ENCODE data around the gene SBNO1. TPM values are rescaled to one million over a fixed set of nuclear protein-coding genes. Genes with fewer than 3 reads are reported as not detected.
"Not testable (repeated sequence)": the region's sequence is repeated elsewhere in the genome, so short reads cannot be mapped to it uniquely, and the experiment has no call there.

The SBNO1 gene
- total RNA-seq, 1 donor from 2014 or later = 28.6 TPM

DNA sequence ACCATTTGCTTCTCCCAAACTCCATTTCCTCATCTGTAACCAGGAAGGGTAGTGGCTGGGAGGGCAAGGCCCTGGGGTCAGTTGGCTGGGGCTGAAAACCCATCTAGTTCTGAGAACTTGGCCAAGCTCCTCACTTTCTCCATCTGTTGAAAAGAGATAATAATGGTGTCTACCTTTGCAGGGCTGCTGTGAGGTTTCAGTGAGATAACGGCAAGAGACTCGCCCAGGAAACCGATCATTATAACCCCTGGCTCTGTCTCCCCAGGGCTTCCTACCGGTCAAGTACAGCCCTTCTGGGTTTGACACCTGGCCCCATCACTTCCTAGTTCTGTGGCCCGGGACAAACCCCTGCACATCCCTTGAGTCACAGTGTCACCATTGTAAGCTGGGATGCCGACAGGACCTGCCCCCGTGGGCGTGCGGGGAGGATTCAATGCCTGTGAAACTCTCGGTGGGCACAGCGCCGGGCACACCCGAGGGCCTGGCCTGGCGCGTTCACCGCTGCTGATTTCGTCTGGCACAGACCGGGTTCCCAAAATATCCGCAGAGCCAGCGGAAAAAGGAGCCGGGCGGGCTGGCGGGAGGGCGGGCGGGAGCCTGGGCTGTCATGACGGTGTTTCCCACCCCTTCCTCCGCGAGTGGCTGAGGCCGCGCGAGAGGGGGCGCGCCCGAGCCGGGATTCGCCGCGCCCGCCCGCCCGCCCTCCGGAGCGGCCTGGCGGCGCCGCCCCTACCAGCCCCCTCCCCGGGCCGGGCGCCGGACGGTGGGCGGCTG lies 23.7 kb upstream of the SBNO1 start:
- DNase-seq = peak; percentile 77

DNA sequence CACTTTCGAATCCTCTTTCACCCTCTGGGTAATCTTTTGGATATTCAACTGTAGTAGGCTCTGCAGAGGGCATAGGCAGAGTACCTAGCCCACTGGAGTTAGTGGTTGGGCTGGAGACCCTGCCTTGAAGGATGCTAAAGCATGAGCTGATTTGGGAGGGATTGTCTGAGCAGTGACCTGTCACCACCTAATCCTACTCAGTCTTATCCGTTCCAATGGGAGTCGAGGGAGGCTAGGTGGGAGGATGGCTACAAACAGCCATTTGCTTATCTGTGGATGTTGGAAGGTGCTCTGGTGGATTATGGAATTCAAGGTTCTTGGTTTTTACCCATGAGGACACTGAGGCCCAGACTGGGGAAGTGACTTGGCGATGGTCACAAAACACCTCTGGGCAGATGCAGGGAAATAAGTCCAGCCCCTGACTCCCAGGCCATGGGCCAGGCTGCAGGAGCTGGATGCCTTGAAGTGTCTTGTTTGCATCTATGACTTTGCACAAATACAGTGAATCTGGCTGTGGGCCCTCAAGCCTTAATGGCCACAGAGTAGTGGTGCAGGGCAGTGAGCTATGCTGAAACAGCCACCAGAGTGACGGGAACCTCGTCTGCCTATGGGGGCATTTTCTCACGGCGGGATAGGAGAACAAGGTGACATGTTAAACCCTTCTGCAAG lies 23.0 kb upstream of the SBNO1 start:
- peak; percentile 20 for DNase-seq

DNA sequence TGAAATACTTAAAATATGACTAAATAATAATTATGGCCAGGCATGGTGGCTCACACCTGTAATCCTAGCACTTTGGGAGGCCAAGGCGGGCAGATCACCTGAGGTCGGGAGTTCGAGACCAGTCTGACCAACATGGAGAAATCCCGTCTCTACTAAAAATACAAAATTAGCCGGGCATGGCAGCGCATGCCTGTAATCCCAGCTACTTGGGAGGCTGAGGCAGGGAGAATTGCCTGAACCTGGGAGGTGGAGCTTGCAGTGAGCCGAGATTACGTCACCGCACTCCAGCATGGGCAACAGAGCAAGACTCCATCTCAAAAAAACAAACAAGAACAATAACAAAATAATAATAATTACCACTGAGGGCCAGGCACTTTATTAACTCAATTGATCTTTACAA lies 20.9 kb upstream of the SBNO1 start:
- not testable (repeated sequence) for DNase-seq

DNA sequence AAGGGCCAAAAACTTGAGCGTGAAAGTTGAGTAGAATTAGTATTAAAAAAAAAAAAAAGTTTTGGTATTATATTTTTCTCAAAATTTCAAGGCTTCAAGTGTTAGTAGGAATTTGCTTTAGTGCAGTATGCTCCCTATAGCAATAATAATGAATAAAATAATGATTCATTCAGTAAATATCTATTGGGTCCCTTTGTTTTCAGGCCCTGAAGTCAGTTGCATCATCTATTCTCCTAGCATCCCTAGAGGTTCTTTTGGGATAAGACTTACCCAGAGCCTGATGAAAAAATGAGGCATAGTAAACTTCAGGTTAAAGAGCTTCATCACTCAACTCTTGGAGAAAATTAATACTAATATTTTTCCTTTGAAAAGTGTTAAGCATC lies 20.3 kb upstream of the SBNO1 start:
- DNase-seq = peak; percentile 23

GRCh38 chr12:123384318-123384993 lies 19.8 kb upstream of the SBNO1 start:
- peak; percentile 33 for DNase-seq

DNA sequence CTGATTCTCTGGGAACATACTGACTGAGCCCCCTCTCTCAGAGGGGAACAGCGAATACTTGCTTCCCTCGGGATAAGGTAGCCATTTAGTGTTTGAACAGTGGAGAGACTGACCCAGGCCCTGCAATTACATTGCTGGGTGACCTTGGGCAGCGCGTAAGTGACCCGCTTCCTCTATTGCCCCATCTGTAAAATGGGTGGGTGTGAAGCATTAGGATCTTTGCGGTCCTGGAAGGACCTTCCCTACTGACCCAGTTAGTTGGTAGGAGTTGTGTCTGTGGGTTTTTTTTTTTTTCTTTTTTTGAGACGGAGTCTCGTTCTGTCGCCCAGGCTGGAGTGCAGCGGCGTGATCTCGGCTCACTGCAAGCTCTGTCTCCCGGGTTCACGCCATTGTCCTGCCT lies 18.0 kb upstream of the SBNO1 start:
- no peak for DNase-seq

GRCh38 chr12:123379391-123379790 lies 14.7 kb upstream of the SBNO1 start:
- DNase-seq = no peak

GRCh38 chr12:123372415-123372814 lies 7.8 kb upstream of the SBNO1 start:
- not testable (repeated sequence) for DNase-seq

DNA sequence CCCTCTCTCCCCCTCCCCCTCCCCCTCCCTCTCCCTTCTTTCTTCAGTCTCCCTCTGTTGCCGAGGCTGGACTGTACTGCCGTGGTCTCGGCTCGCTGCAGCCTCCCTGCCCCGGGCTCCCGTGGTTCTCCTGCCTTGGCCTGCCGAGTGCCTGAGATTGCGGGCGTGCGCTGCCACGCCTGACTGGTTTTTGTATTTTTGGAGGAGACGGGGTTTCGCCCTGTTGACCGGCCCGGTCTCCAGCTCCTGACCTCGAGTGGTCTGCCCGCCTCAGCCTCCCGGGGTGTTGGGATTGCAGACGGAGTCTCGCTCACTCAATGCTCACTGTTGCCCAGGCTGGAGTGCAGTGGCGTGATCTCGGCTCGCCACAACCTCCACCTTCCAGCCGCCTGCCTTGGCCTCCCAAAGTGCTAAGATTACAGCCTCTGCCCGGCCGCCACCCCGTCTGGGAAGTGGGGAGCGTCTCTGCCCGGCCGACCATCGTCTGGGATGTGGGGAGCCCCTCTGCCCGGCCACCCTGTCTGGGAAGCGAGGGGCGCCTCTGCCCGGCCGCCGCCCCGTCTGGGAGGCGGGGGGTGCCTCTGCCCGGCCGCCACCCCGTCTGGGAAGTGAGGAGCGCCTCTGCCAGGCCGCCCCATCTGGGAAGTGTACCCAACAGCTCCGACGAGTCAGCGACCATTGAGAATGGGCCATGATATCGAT lies 7.2 kb upstream of the SBNO1 start:
- DNase-seq = not testable (repeated sequence)

GRCh38 chr12:123369229-123369628 lies 4.6 kb upstream of the SBNO1 start:
- no peak for DNase-seq

- not testable (repeated sequence) for DNase-seq
These were observed 3.8 kb upstream of the SBNO1 start for GRCh38 chr12:123368431-123368830.

- DNase-seq = no peak
These were observed 2.9 kb upstream of the SBNO1 start for GRCh38 chr12:123367511-123367910.

DNA sequence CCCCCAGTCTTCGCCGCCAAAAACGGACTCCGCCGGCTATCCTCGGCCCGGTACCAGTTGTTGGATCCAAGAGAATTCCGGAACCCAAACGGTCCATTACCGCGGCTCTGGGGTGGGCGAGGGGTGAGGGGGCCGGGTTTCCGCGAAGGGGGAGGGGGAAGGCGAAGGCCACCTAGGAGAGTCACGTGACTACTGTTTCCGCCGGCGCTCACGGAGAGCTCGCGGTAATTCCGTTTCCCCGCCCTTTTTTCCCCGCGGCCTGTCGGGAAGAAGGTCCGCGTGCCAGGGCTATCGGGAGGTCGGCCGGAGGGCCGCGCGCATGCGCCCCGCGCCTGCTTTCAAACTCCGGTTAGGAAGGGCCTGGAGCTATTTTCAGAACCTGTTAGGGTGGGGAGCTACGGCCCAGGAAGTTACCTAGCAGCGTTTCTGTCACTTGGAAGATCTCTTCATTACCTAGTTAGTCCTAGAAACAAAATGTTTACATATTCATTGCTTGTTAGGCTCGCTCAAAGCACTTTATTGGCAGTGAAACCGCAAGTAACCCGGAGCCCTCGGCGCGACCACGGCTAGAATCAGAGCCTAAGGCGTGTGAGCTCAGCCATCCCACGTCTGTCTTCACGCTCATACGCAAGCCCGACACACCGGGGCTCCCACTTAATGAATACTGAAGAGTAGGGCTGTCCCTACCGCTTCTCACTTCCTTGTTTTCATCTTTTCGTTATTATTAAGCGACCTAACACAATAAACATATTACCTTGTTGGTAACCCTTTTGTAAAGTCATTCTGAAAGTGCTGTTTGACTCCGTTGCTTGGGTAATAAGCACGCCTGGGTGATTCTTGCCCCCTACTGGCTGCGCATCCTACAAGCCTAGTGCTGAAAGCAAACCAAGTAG lies 624 bp upstream of the SBNO1 start:
- DNase-seq = peak; percentile 99

- peak; percentile 46 for DNase-seq
These were observed 711 bp downstream of the SBNO1 start for GRCh38 chr12:123363740-123364531.

GRCh38 chr12:123363390-123363739 lies 1.3 kb downstream of the SBNO1 start:
- DNase-seq = no peak

DNA sequence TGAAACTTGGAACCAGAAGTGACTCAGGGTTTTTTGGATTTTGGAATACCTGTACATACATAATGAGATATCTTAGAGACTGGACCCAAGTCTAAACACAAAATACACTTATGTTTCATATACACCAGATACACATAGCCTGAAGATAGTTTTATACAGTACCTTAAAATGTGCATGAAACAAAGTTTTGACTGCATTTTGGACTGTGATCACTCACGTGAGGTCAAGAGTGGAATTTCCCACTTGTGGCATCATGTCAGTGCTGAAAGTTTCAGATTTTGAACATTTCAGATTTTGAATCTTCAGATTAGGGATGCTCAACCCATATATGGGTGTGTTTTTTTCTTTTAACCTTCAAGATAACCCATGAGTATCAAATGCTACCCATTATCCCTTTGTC lies 6.6 kb downstream of the SBNO1 start:
- no peak for DNase-seq

DNA sequence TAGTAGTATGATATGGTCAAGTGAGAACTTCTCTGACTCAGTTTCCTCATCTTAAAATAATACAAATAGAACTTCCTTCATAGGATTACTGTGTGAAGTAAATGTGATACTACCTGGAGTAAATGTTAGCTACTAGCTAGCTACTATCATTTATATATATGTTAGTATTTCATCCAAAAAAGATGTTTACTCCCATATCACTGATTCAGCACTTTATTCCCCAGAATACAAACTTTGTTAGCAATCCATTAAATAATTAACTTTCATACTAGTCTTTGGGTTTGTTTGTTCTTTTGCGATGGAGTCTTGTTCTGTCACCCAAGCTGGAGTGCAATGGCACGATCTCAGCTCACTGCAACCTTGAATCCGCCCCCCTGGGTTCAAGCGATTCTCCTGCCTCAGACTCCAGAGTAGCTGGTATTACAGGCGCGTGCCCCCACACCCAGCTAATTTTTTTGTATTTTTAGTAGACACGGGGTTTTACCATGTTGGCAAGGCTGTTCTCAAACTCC lies 8.4 kb downstream of the SBNO1 start:
- no peak for DNase-seq

DNA sequence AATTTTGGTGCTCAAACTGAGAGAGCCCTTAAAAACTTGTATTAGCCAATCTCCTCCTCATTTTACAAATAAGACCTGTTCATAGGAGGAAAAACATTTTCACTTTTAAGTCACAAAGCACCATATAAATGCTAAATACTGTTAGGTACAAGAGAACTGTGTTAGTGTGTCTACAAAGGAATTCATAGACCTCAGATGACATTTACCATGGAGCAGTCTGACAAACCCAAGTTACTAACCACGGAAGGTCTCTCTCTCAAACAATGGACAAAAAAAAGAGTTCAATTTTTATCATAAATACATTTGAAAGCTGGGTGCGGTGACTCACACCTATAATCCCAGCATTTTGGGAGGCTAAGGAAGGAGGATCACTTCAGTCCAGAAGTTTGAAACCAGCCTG lies 10.0 kb downstream of the SBNO1 start:
- DNase-seq = no peak

- DNase-seq = no peak
These were observed 13.3 kb downstream of the SBNO1 start for GRCh38 chr12:123351349-123351748.

DNA sequence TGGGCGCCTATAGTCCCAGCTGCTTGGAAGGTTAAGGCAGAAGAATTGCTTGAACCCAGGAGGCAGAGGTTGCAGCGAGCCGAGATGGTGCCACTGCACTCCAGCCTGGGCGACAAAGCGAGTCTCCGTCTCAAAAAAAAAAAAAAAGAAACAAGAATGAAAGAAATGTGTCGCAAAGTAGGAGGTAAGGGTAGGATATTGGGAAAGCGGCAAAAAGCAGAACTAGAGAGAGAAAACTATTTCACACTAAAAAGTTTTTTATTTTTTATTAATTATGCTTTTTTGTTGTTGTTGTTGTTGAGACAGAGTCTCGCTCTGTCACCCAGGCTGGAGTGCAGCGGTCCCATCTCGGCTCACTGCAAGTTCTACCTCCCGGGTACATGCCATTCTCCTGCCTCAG lies 17.7 kb downstream of the SBNO1 start:
- DNase-seq = no peak

GRCh38 chr12:123344086-123344485 lies 20.6 kb downstream of the SBNO1 start:
- DNase-seq = no peak
